Omental fat pad (tissue), 4 donors: ENCODE measurements around the gene PLBD1. TPM values are rescaled to one million over a fixed set of nuclear protein-coding genes. Genes with fewer than 3 reads are reported as not detected.

Experiments used
- ATAC-seq: fragments of 150-250 bp; one replicate; pipeline ENCODE4 v1.9.1; 2016; ENCODE audit warnings: mild to moderate bottlenecking, moderate library complexity; ENCODE audit not compliant: low FRiP score
- DNase-seq: peaks from one replicate; pipeline ENCODE4 v3.0.0-alpha.2; 2019; ENCODE audit warnings: low spot score
- total RNA-seq, 4 donors: library from RNA; depleted of rRNA; stranded (reverse); fragments of >200 nt; gene quantifications; one replicate each; pipeline ENCODE4 v1.1.0, GENCODE V29; 2016
- TF ChIP-seq, protein P1 (sequence below), 3 donors: fragments of 450-650 bp; IDR thresholded peaks; one replicate each; pipeline ENCODE4 v1.5.1; 2016 to 2017; ENCODE audit warnings: antibody characterized with exemption in 3 of 3, mild to moderate bottlenecking in 3 of 3, moderate library complexity in 2 of 3

The PLBD1 gene
- total RNA-seq, 4 donors from 2014 or later = 16.1 to 26.5 (median 19.8) TPM

DNA sequence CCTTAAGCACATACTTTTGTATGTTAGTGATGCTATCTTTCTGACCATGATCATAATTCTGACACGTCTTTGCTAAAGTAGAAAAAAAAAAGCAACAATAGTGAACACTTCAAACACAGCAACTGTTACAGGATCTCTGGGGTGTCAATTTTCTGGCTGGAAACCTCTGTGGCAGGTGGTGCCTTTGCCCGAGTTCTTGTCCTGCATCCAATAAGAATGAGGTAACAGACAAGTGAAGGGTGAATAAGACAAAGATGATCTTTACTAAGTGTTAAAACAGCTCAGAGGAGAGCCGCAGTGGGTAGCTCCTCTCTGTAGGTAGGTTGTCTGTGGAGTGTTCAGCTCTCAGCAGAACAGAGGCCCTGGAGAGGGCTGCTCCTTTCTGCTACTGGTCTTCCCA, 20.9 kb upstream of the PLBD1 start:
- TF ChIP-seq, protein P1, sequence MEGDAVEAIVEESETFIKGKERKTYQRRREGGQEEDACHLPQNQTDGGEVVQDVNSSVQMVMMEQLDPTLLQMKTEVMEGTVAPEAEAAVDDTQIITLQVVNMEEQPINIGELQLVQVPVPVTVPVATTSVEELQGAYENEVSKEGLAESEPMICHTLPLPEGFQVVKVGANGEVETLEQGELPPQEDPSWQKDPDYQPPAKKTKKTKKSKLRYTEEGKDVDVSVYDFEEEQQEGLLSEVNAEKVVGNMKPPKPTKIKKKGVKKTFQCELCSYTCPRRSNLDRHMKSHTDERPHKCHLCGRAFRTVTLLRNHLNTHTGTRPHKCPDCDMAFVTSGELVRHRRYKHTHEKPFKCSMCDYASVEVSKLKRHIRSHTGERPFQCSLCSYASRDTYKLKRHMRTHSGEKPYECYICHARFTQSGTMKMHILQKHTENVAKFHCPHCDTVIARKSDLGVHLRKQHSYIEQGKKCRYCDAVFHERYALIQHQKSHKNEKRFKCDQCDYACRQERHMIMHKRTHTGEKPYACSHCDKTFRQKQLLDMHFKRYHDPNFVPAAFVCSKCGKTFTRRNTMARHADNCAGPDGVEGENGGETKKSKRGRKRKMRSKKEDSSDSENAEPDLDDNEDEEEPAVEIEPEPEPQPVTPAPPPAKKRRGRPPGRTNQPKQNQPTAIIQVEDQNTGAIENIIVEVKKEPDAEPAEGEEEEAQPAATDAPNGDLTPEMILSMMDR (IDR thresholded peaks at IDR 0.05) = no peak
- DNase-seq = no peak
- ATAC-seq = no peak

DNA sequence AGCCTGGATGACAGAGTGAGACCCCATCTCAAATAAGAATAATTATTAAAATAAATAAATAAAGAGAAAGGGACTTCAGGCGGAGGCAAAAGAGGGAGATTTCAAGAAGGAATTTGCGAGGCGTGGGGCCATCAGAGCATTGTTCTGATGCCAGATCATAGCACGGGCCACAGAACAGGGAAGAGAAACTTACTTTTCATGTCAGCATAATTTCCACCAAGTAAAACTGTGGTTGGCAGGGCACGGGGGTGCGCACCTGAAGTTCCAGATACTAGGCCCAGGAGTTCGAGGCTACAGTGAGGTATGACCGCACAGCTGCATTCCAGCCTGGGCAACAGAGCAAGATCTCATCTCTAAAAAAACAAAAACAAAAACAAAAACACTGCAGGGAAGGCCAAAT, 11.0 kb upstream of the PLBD1 start:
- TF ChIP-seq, protein P1 (IDR thresholded peaks at IDR 0.05) = no peak
- no peak for ATAC-seq
- no peak for DNase-seq

DNA sequence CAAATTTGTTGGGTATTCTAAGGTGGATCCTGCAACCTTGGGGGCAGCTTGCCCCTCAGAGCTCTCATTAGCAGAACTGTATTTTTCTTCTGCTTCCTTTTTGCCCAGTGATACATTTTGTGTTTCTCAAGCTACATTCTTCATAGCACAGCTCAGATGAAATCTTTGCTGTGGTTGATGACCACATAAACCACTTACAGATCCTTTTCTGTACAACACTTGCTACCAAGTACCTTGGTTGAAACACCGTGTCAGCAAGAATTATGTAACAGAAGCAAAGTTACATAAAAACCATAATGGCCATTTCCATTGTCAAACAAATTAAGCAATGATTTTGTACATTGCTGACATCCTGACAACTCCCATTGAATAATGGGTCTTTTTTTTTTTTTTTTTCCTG, 9.7 kb upstream of the PLBD1 start:
- DNase-seq (no peak), ATAC-seq (no peak)
- TF ChIP-seq, protein P1 (IDR thresholded peaks at IDR 0.05) = no peak

DNA sequence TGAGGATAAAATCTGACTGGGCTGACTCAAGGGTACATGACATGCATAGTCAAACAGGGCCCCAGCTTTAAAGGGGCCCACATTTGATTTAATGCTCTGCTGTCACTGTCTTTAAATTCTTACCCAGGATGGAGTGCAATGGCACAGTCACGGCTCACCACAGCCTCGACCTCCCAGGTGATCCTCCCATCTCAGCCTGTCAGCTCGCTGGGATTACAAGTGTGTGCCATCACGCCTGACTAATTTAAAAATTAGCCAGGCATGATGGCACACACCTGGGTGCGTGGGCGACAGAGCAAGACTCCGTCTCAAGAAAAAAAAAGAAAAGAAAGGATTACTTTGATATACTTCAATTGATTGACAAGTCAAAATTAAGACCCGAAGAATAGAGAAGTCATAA, 9.2 kb upstream of the PLBD1 start:
- TF ChIP-seq, protein P1 (IDR thresholded peaks at IDR 0.05) = no peak
- ATAC-seq (no peak), DNase-seq (no peak)

DNA sequence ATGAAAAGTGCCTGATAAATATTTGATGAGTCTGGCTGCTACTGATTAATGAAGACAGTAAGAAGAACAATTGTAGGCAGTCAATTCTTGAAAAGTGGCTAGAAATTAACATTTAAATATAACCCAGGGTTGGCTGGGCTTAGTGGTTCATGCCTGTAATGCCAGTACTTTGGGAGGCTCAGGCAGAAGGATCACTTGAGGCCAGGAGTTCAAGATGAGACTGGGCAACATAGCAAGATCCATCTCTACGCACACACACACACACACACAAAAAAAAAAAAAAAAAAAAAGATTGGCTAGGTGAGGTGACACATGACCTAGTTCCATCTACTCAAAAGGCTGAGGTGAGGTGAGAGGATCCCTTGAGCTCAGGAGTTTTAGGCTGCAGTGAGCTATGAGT, 7.9 kb upstream of the PLBD1 start:
- DNase-seq = no peak
- no peak for ATAC-seq
- TF ChIP-seq, protein P1 (IDR thresholded peaks at IDR 0.05) = no peak

DNA sequence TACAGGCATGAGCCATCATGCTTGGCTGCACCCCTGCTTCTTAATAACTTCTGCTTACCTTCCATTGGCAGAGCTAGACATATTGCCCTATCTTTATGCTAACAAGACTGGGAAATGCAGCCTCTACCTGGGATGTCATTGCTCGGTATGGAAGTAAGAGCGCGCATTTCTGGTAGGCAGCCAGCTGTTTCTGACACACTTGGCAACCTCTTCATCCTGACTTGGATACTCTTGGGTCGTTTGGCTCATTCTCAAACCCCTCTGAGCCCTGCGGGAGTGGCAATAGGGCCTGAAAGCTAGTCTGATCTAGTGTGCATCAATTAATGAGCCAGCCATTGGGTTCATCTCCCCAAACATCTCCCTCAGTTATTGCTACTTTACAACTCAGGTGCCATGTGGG, 5.4 kb upstream of the PLBD1 start:
- TF ChIP-seq, protein P1 (IDR thresholded peaks at IDR 0.05) = no peak
- DNase-seq (no peak), ATAC-seq (no peak)

DNA sequence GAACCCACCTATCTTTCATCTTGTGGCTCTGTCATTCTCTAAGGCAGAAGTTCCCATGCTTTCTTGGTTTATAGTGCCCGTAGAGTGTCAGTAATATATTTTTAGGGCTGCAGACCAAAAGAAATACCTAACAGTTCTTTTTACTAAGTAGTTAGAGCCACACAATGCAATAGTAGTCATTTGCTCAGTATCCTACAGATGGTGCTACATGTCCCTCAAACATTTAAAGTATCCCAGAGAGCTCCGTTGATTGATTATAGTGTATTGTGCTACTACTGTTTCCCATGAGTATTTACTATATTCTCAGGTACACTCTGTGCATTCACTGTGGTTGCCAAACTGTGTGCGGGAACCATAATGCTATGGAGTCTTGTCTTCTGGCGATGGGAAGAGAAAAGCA, 4.7 kb upstream of the PLBD1 start:
- TF ChIP-seq, protein P1 (IDR thresholded peaks at IDR 0.05) = no peak
- no peak for ATAC-seq
- DNase-seq = no peak
